Keratinocyte (primary cell): Measurements from ENCODE around the gene ITSN1.

Experiments used
- EZH2 ChIP-seq: IDR thresholded peaks from one replicate; pipeline ENCODE4 v1.6.1; 2012; ENCODE audit warnings: inconsistent platforms, mild to moderate bottlenecking, low read length, moderate library complexity
- TF ChIP-seq, protein P1 (sequence below), 3 experiments: IDR thresholded peaks in 1 of 3; conservative IDR thresholded peaks in 1 of 3; optimal IDR thresholded peaks in 1 of 3; 2 replicates in 2 of 3; 3 replicates in 1 of 3; pipeline versions ENCODE3 to v1.5.1; 2011; ENCODE audit warnings: low read length in 3 of 3, mild to moderate bottlenecking in 3 of 3, moderate library complexity in 2 of 3, control low read depth in 1 of 3, inconsistent platforms in 1 of 3; ENCODE audit not compliant: insufficient read depth in 2 of 3; ENCODE audit errors: extremely low read depth in 1 of 3

DNA sequence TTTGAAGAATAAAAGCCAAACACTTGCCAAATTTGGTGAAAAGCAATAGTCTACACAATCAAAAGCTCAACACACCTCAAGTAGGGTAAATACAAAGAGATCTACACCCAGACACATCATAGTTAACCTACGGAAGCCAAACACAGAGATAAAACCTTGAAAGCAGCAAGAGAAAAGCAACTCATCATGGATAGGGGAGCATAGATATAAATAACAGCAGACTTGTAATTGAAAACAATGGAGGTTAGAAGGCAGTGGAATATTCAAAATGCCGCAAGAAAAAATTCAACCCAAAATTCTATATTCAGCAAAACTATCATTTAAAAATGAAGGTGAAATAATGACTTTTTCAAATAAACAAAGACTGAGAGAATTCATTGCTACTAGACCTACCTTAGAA lies 105.1 kb downstream of the ITSN1 start:
- TF ChIP-seq, protein P1, sequence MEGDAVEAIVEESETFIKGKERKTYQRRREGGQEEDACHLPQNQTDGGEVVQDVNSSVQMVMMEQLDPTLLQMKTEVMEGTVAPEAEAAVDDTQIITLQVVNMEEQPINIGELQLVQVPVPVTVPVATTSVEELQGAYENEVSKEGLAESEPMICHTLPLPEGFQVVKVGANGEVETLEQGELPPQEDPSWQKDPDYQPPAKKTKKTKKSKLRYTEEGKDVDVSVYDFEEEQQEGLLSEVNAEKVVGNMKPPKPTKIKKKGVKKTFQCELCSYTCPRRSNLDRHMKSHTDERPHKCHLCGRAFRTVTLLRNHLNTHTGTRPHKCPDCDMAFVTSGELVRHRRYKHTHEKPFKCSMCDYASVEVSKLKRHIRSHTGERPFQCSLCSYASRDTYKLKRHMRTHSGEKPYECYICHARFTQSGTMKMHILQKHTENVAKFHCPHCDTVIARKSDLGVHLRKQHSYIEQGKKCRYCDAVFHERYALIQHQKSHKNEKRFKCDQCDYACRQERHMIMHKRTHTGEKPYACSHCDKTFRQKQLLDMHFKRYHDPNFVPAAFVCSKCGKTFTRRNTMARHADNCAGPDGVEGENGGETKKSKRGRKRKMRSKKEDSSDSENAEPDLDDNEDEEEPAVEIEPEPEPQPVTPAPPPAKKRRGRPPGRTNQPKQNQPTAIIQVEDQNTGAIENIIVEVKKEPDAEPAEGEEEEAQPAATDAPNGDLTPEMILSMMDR (optimal IDR thresholded peaks at IDR 0.05 in 1 of 3, IDR thresholded peaks at IDR 0.05 in 1 of 3, conservative IDR thresholded peaks at IDR 0.05 in 1 of 3; ENCODE audit: extremely low read depth in 1 of 3, insufficient read depth in 2 of 3, low read length in 3 of 3), result no peak
- no peak for TF ChIP-seq EZH2
